Effector CD4-positive, alpha-beta T cell (primary cell): ENCODE results near the gene ARPP19.
A peak's percentile ranks its signal among the peaks of the same experiment; 100 is the strongest.
"Not testable (repeated sequence)": the region's sequence is repeated elsewhere in the genome, so short reads cannot be mapped to it uniquely, and the experiment has no call there.

Experiments
- DNase-seq: peaks from one replicate; pipeline ENCODE4 v3.0.0-alpha.2; 2020

ARPP19 gene

GRCh38 chr15:52551186-52551585 lies 17.6 kb downstream of the ARPP19 start:
- not testable (repeated sequence) for DNase-seq

GRCh38 chr15:52546031-52546751 lies 22.6 kb downstream of the ARPP19 start:
- DNase-seq: no peak

- no peak for DNase-seq
Observed at GRCh38 chr15:52540374-52541012, 28.3 kb downstream of the ARPP19 start.

- no peak for DNase-seq
Observed at GRCh38 chr15:52537459-52537858, 31.4 kb downstream of the ARPP19 start.

- no peak for DNase-seq
Observed at GRCh38 chr15:52532427-52532826, 36.4 kb downstream of the ARPP19 start.

- no peak for DNase-seq
Observed at GRCh38 chr15:52529940-52530339, 38.9 kb downstream of the ARPP19 start.

- DNase-seq: peak; percentile 3
Observed at GRCh38 chr15:52529341-52529924, 39.4 kb downstream of the ARPP19 start.

- peak; percentile 71 for DNase-seq
Observed at GRCh38 chr15:52528564-52529340, 40.1 kb downstream of the ARPP19 start, which contains the start of gene MYO5A. TSS of gene MYO5A (minus strand) at chr15:52528880. CDS start at chr15:52528806, 74 bp downstream.

- DNase-seq: peak; percentile 32
Observed at GRCh38 chr15:52527911-52528563, 40.8 kb downstream of the ARPP19 start.

GRCh38 chr15:52527196-52527910 lies 41.5 kb downstream of the ARPP19 start:
- DNase-seq: no peak

GRCh38 chr15:52524223-52525136 lies 44.4 kb downstream of the ARPP19 start:
- no peak for DNase-seq

GRCh38 chr15:52523647-52524046 lies 45.2 kb downstream of the ARPP19 start:
- no peak for DNase-seq

- DNase-seq: no peak
Observed at GRCh38 chr15:52523192-52523591, 45.6 kb downstream of the ARPP19 start.

- DNase-seq: no peak
Observed at GRCh38 chr15:52521682-52522081, 47.1 kb downstream of the ARPP19 start.

GRCh38 chr15:52520421-52520820 lies 48.4 kb downstream of the ARPP19 start:
- DNase-seq: no peak

GRCh38 chr15:52518487-52519371 lies 50.1 kb downstream of the ARPP19 start:
- no peak for DNase-seq

- no peak for DNase-seq
Observed at GRCh38 chr15:52517014-52517413, 51.8 kb downstream of the ARPP19 start.

- DNase-seq: no peak
Observed at GRCh38 chr15:52515343-52515742, 53.5 kb downstream of the ARPP19 start.

GRCh38 chr15:52514482-52514881 lies 54.3 kb downstream of the ARPP19 start:
- no peak for DNase-seq

- DNase-seq: not testable (repeated sequence)
Observed at GRCh38 chr15:52512869-52513268, 56.0 kb downstream of the ARPP19 start.
